HG03378 (cell line): ENCODE data around the gene CKB.

ENCODE experiments used
- ATAC-seq: cut with Tn5 transposase; IDR thresholded peaks from one replicate; pipeline ENCODE4 v1.9.1; 2021; ENCODE audit warnings: mild to moderate bottlenecking, moderate library complexity; ENCODE audit not compliant: unreplicated experiment

Gene CKB

GRCh38 chr14:103550451-103551337, 28.1 kb upstream of the CKB start:
- ATAC-seq: no peak

- no peak for ATAC-seq
Measured at GRCh38 chr14:103549361-103550311, 27.0 kb upstream of the CKB start.

- ATAC-seq: no peak
Measured at GRCh38 chr14:103548463-103549351, 26.1 kb upstream of the CKB start.

- no peak for ATAC-seq
Measured at GRCh38 chr14:103547941-103548462, 25.4 kb upstream of the CKB start.

GRCh38 chr14:103547455-103547940, 24.9 kb upstream of the CKB start:
- ATAC-seq: no peak

GRCh38 chr14:103546652-103547454, 24.2 kb upstream of the CKB start:
- ATAC-seq: no peak

GRCh38 chr14:103545915-103546651, 23.5 kb upstream of the CKB start:
- no peak for ATAC-seq

- no peak for ATAC-seq
Measured at GRCh38 chr14:103545219-103545914, 22.7 kb upstream of the CKB start.

GRCh38 chr14:103544388-103545218, 22.0 kb upstream of the CKB start:
- ATAC-seq: no peak

GRCh38 chr14:103543721-103544387, 21.2 kb upstream of the CKB start:
- no peak for ATAC-seq

- no peak for ATAC-seq
Measured at GRCh38 chr14:103543140-103543539, 20.5 kb upstream of the CKB start.

- ATAC-seq: no peak
Measured at GRCh38 chr14:103542605-103543088, 20.0 kb upstream of the CKB start.

- ATAC-seq: no peak
Measured at GRCh38 chr14:103541709-103542604, 19.3 kb upstream of the CKB start.

GRCh38 chr14:103540821-103541708, 18.4 kb upstream of the CKB start:
- ATAC-seq: no peak
